DMS79 treated with DMSO at 0.1 percent for 48 hours (cell line): ENCODE measurements around the gene MGAM2.
"Not testable (repeated sequence)": the region's sequence is repeated elsewhere in the genome, so short reads cannot be mapped to it uniquely, and the experiment has no call there.

ENCODE experiments used
- DNase-seq: peaks from one replicate; lab custom pipeline; 2025; lab: John Stamatoyannopoulos, UW

The MGAM2 gene

GRCh38 chr7:142111499-142111898 is at the start of gene MGAM2:
Gene MGAM2 (plus strand): TSS chr7:142111718. CDS start chr7:142116874, 5,156 bp downstream.
- no peak for DNase-seq

- DNase-seq = no peak
Observed at GRCh38 chr7:142063551-142064442, 47.7 kb upstream of the MGAM2 start.

- no peak for DNase-seq
Observed at GRCh38 chr7:142066536-142066935, 45.0 kb upstream of the MGAM2 start.

- no peak for DNase-seq
Observed at GRCh38 chr7:142077762-142078161, 33.8 kb upstream of the MGAM2 start.

- no peak for DNase-seq
Observed at GRCh38 chr7:142083605-142084004, 27.9 kb upstream of the MGAM2 start.

GRCh38 chr7:142085428-142085827 is 26.1 kb upstream of the MGAM2 start:
- no peak for DNase-seq

GRCh38 chr7:142088022-142088714 is 23.4 kb upstream of the MGAM2 start:
- no peak for DNase-seq

GRCh38 chr7:142089035-142089434 is 22.5 kb upstream of the MGAM2 start:
- DNase-seq = no peak

- no peak for DNase-seq
Observed at GRCh38 chr7:142091961-142092360, 19.6 kb upstream of the MGAM2 start.

- no peak for DNase-seq
Observed at GRCh38 chr7:142094861-142095260, 16.7 kb upstream of the MGAM2 start.

- DNase-seq = no peak
Observed at GRCh38 chr7:142097571-142097970, 13.9 kb upstream of the MGAM2 start.

- DNase-seq = no peak
Observed at GRCh38 chr7:142098004-142098403, 13.5 kb upstream of the MGAM2 start.

- not testable (repeated sequence) for DNase-seq
Observed at GRCh38 chr7:142099347-142099746, 12.2 kb upstream of the MGAM2 start.

GRCh38 chr7:142100634-142101033 is 10.9 kb upstream of the MGAM2 start:
- DNase-seq = no peak

GRCh38 chr7:142101794-142102193 is 9.7 kb upstream of the MGAM2 start:
- not testable (repeated sequence) for DNase-seq

- no peak for DNase-seq
Observed at GRCh38 chr7:142104550-142105527, 6.7 kb upstream of the MGAM2 start.

- DNase-seq = no peak
Observed at GRCh38 chr7:142108728-142109505, 2.6 kb upstream of the MGAM2 start.

GRCh38 chr7:142110098-142110497 is 1.4 kb upstream of the MGAM2 start:
- no peak for DNase-seq

- DNase-seq = no peak
Observed at GRCh38 chr7:142110638-142111037, 880 bp upstream of the MGAM2 start.

GRCh38 chr7:142112086-142112485 is 568 bp downstream of the MGAM2 start:
- DNase-seq = no peak

- no peak for DNase-seq
Observed at GRCh38 chr7:142114207-142114606, 2.7 kb downstream of the MGAM2 start.
